Measurements from ENCODE around the gene STUB1. TPM values are rescaled to one million over a fixed set of nuclear protein-coding genes. Genes with fewer than 3 reads are reported as not detected.

The STUB1 gene
- total RNA-seq, 1 experiment from 2014 or later, result 102 TPM

DNA sequence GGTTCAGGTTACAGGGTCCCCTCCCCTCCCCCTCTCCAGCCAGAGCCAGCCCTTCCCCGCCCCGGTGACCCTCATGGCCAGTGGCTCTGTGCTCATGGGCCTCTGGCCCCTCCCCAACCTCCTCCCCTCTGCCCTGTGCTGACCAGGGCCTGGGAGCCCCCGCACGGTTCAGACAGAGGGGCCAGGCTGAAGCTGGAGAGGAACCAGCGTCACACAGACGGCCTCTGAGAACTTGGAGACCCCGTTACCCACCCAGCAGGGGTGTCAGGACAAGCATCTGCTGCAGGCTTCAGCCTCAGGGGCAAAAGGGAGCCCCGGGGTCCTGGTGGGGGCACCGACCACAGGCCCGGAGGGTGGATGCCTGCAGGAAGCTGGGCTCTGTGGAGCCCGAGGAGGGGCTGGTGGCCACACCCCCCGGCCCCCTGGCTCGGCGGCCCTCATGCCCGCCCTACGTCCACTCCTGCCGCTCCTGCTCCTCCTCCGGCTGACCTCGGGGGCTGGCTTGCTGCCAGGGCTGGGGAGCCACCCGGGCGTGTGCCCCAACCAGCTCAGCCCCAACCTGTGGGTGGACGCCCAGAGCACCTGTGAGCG lies 49.3 kb upstream of the STUB1 start, which contains the start of gene WFIKKN1:
WFIKKN1 (plus strand) TSS at position 171 of the 591 bp plus-strand sequence; CDS start at position 440, 269 bp downstream.
- no peaks in the 10 kb centered on the region for H3K9me3 Mint-ChIP-seq
- Histone ChIP-seq H3T11ph (ENCODE audit: low read length) (no peak within 1 kb of the TSS), H2BK12ac (ENCODE audit: insufficient read length, low read depth, low read length) (no peak within 1 kb of the TSS), H2BK5ac (ENCODE audit: insufficient read length, low read length) (no peak within 1 kb of the TSS), H3K4me1 (ENCODE audit: insufficient read depth, low read length) (no peaks in the 10 kb centered on the region; the same call in 1 of the 2 replicates), H3K79me2 (ENCODE audit: insufficient read depth, low read length) (peaks cover 2% of the 10 kb centered on the region; the same call in 1 of the 2 replicates), H3K27ac (ENCODE audit: insufficient read length, low read depth, low read length) (no peak within 1 kb of the TSS), H3K4me2 (ENCODE audit: insufficient read depth, insufficient read length, low read length) (peak within 1 kb of the TSS; percentile 16), H2AFZ (ENCODE audit: low read length) (no peak within 1 kb of the TSS), H2BK120ac (ENCODE audit: low read depth, low read length, poor library complexity, severe bottlenecking) (no peak within 1 kb of the TSS), H3K23me2 (ENCODE audit: insufficient read length, low read depth, low read length, poor library complexity, severe bottlenecking) (peaks cover 12% of the 10 kb centered on the region), H2AK5ac (ENCODE audit: insufficient read length, low read length) (no peak within 1 kb of the TSS), H4K8ac (replicated peaks; ENCODE audit: insufficient read length, low read depth, low read length) (no peak within 1 kb of the TSS), H4K91ac (ENCODE audit: insufficient read length, low read depth, low read length) (no peak within 1 kb of the TSS), H3K4ac (ENCODE audit: low read depth, low read length) (no peak within 1 kb of the TSS), H3K27me3 (ENCODE audit: insufficient read depth, low read length) (no peaks in the 10 kb centered on the region), H3K9ac (ENCODE audit: extremely low read depth, insufficient read length, low read length) (no peak within 1 kb of the TSS), H3K9me3 (ENCODE audit: control insufficient read depth, low read depth, low read length) (no peaks in the 10 kb centered on the region), H3K56ac (ENCODE audit: insufficient read length, low read depth, low read length) (no peak within 1 kb of the TSS), H4K20me1 (ENCODE audit: control insufficient read depth, insufficient read depth, insufficient read length) (no peaks in the 10 kb centered on the region), H2BK20ac (ENCODE audit: low read depth, low read length, poor library complexity, severe bottlenecking) (no peak within 1 kb of the TSS), H3K14ac (ENCODE audit: insufficient read depth, low read length) (peak within 1 kb of the TSS; percentile 71), H3K23ac (ENCODE audit: insufficient read length, low read depth, low read length) (no peak within 1 kb of the TSS), H4K5ac (ENCODE audit: insufficient read length, low read depth, low read length) (no peak within 1 kb of the TSS), H3K79me1 (ENCODE audit: insufficient read depth, low read depth, low read length, poor library complexity, severe bottlenecking) (no peaks in the 10 kb centered on the region), H3K18ac (ENCODE audit: insufficient read length, low read depth, low read length) (peak within 1 kb of the TSS; percentile 67), H2BK15ac (ENCODE audit: low read depth, low read length) (no peak within 1 kb of the TSS)
- peaks cover 0 to 12% (median 0%) of the 10 kb centered on the region in 3 experiments; a peak in 4 of 7 replicates for H3K36me3 Mint-ChIP-seq (ENCODE audit: insufficient read depth in 1 of 3, low read depth in 3 of 3)
- DNase-seq, result peak; percentile 92
- H3K27me3 Mint-ChIP-seq (ENCODE audit: low read depth), result no peaks in the 10 kb centered on the region
- H3K27ac Mint-ChIP-seq, result peak within 1 kb of the TSS; percentile 57 to 83 (median 67); a peak in 3 of 7 replicates
- peak within 1 kb of the TSS; percentile 47 to 70 for H3K4me3 Mint-ChIP-seq
- TF ChIP-seq, protein P1, sequence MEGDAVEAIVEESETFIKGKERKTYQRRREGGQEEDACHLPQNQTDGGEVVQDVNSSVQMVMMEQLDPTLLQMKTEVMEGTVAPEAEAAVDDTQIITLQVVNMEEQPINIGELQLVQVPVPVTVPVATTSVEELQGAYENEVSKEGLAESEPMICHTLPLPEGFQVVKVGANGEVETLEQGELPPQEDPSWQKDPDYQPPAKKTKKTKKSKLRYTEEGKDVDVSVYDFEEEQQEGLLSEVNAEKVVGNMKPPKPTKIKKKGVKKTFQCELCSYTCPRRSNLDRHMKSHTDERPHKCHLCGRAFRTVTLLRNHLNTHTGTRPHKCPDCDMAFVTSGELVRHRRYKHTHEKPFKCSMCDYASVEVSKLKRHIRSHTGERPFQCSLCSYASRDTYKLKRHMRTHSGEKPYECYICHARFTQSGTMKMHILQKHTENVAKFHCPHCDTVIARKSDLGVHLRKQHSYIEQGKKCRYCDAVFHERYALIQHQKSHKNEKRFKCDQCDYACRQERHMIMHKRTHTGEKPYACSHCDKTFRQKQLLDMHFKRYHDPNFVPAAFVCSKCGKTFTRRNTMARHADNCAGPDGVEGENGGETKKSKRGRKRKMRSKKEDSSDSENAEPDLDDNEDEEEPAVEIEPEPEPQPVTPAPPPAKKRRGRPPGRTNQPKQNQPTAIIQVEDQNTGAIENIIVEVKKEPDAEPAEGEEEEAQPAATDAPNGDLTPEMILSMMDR (conservative IDR thresholded peaks at IDR 0.05), result no peak
- peaks cover 6 to 30% of the 10 kb centered on the region in 2 experiments; a peak in 3 of 4 replicates for H3K4me1 Mint-ChIP-seq
- WGBS (ENCODE audit: extremely low coverage, insufficient read length, low lambda C conversion rate), result no CpG with 5 or more reads among the region's 23 CpGs

All from H9 (cell line).